GM18873 (cell line): Measurements from ENCODE around the gene OGFOD3.

Experiments used
- ATAC-seq: cut with Tn5 transposase; IDR thresholded peaks from one replicate; pipeline ENCODE4 v1.9.1; 2021; ENCODE audit warnings: mild to moderate bottlenecking, moderate library complexity, moderate number of reproducible peaks; ENCODE audit not compliant: unreplicated experiment, low FRiP score

OGFOD3 gene

DNA sequence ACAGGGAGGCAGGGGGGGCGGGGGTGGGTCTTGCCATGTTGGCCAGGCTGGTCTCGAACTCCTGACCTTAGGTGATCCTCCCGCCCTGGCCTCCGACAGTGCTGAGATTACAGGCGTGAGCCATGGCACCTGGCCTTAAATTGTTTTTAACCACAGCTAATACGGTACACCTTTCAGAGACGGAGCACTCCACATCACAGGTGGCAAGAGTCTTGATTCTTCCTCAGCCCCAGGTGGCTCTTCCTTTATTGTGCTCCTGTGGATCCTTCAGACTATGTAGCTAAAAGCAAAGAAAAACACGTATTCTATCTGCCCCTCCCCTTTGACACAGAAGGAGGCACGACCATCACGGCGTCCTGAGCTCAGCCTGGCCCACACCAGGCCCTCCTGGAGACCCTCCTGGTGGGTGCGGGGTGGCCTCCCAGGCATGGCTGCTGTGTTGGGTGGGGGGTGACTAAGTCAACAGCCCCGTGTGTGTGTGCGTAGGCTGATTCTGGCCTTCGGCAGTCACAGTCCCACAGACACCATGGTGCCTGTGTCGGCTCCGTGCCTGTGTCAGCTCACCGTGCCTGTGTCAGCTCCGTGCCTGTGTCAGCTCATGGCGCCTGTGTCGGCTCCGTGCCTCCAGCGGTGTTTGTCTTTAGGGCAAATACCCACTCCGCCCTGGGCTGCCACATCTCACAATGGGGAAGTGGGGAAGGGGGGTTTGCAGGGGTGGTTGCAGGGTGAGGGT is 74.0 kb downstream of the OGFOD3 start:
- ATAC-seq, result no peak

DNA sequence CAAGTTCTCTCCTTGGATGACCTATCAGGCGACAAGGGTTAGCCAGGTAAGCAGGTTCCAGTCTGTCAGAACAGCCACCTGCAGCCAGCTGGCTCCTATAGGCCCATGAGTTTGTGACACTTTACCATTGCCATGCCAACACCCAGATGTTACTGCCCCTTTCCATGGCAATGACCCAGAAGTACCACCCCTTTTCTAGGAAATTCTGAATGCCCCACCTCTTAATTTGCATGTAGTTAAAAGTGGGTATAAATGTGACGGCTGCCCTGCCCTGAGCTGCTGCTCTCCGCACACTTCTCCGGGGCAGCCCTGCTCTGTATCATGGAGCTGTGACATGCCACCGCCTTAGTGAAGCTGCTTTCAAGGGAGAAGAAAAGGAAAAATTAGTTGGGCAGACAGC is 74.8 kb downstream of the OGFOD3 start:
- no peak for ATAC-seq

DNA sequence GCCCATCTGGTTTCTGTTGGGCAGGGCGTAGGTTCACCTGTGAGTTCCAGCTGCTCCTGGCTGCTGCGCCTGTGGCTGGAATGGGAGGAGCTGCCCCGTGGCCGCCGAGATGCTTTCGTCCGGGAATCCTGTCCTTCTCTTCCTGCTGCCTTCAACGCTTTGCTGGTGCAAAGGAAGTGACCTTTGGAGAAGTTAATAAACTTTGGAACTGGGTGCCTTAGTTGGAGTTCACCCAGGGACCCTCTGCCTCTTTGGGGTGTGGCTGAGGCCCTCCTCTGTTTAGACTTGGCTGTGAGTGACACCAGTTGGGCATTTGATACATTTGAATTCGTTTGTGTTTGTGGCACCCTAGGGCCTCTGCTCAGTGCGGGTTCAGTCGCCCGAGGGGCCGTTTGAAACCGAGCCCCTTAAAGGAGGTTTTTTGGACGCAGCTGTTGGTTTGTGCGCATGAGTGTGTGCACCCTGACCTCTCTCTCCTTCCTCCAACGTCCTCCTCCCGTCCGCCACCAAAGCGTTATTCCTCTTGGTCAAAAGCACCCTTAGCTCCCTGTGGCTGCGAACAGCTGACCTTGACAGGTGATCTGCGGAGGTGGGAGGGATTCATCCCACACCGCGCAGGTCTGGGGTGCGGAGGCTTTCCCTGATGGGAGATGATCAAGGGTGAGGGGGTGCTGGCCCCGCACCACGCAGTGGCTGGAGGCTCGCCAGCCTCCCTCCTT is 75.9 kb downstream of the OGFOD3 start:
- no peak for ATAC-seq

DNA sequence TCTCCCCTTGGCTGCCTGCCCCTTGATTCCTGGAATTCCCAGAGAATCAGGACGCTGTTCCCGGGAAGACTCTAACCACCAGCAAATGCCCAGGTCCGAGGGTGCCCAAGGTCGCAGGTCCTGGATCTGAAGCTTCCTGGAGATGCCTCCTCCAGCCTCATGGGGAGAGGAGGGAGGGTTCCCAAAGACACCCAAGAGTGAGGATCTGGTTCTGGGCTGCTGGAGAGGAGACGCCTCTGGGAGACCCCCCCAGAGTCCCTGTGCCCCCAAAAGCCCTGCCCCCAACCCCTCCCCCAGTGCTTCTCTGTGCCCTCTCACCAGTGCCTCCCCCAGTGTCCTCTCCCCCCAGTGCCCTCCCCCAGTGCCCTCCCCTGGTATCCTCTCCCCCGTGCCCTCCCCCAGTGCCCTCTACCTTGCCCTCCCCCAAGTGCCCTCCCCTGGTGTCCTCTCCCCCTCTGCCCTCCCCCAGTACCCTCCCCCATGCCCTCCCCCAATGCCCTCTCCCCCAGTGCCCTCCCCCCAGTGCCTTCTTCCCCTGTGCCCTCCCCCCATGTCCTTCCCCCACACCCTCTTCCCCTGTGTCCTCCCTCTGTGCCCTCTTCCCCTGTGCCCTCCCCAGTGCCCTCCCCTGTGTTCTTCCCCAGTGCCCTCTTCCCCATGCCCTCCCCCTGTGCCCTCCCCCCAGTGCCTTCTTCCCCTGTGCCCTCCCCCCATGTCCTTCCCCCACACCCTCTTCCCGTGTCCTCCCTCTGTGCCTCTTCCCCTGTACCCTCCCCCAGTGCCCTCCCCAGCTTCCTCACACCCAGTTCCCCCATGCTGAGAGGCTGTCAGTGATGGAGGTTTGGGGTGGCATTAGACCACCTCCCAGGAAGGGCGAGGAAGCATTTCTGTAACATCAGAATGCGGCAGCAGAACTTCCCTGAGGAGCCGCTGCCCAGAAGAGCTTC is 78.5 kb downstream of the OGFOD3 start:
- ATAC-seq, result no peak
